ENCODE measurements around the gene TMTC4.

- TF ChIP-seq CTCF (IDR thresholded peaks at IDR 0.05) (no peak), POLR2AphosphoS5 (IDR thresholded peaks at IDR 0.05; ENCODE audit: low read depth, low read length) (no peak)
These were observed 65.7 kb downstream of the TMTC4 start for GRCh38 chr13:100608906-100609305.
